ENCODE data around the gene SLC5A10. TPM values are rescaled to one million over a fixed set of nuclear protein-coding genes. Genes with fewer than 3 reads are reported as not detected.

Gene SLC5A10
- total and polyA plus RNA-seq, 2 experiments from 2014 or later: 0.10 TPM; not detected in 1

DNA sequence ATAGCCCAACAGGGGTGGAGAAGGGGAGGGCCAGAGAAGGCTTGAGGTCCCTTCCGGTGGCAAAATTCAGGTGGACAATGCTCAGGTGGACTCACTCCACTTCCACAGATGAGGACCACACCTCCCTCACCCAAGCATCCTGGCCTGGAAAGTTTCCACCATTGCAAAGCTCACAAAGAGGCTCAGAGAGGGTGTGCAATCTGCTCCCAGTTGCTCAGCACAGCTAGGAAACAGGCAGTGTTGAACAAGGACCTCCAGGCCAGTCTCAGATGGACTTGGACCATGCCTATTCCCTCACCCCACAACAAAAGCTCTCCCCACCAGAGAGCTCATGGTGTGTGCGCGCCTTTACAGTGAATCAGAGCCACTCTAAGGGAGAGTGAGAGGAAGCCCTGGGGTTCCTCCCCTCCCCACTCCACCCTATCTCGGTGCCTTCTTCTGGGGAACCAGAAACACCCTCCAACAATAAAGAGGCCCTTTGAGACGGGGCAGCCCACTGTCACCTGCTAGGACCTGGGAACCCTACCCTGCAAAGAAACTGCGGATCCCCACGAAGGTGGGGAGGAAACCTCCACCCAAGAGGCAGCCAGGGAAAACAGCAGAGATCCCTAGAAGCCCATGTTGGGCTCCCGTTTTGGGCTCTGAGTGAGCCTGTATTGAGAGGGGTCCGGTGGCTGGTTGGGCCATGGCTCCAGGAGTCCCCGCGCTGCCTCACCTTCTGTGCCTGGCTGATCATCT, 51.0 kb downstream of the SLC5A10 start (continued):
- no peak for TF ChIP-seq NANOG (IDR thresholded peaks at IDR 0.05; ENCODE audit: borderline replicate concordance)
- TF ChIP-seq, protein P1, sequence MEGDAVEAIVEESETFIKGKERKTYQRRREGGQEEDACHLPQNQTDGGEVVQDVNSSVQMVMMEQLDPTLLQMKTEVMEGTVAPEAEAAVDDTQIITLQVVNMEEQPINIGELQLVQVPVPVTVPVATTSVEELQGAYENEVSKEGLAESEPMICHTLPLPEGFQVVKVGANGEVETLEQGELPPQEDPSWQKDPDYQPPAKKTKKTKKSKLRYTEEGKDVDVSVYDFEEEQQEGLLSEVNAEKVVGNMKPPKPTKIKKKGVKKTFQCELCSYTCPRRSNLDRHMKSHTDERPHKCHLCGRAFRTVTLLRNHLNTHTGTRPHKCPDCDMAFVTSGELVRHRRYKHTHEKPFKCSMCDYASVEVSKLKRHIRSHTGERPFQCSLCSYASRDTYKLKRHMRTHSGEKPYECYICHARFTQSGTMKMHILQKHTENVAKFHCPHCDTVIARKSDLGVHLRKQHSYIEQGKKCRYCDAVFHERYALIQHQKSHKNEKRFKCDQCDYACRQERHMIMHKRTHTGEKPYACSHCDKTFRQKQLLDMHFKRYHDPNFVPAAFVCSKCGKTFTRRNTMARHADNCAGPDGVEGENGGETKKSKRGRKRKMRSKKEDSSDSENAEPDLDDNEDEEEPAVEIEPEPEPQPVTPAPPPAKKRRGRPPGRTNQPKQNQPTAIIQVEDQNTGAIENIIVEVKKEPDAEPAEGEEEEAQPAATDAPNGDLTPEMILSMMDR (conservative IDR thresholded peaks at IDR 0.05; ENCODE audit: low read depth in 2 of 2): no peak
- no peak for TF ChIP-seq ZNF331 (CRISPR knock-in tag; IDR thresholded peaks at IDR 0.05; ENCODE audit: low read depth)
- TF ChIP-seq, protein P2, sequence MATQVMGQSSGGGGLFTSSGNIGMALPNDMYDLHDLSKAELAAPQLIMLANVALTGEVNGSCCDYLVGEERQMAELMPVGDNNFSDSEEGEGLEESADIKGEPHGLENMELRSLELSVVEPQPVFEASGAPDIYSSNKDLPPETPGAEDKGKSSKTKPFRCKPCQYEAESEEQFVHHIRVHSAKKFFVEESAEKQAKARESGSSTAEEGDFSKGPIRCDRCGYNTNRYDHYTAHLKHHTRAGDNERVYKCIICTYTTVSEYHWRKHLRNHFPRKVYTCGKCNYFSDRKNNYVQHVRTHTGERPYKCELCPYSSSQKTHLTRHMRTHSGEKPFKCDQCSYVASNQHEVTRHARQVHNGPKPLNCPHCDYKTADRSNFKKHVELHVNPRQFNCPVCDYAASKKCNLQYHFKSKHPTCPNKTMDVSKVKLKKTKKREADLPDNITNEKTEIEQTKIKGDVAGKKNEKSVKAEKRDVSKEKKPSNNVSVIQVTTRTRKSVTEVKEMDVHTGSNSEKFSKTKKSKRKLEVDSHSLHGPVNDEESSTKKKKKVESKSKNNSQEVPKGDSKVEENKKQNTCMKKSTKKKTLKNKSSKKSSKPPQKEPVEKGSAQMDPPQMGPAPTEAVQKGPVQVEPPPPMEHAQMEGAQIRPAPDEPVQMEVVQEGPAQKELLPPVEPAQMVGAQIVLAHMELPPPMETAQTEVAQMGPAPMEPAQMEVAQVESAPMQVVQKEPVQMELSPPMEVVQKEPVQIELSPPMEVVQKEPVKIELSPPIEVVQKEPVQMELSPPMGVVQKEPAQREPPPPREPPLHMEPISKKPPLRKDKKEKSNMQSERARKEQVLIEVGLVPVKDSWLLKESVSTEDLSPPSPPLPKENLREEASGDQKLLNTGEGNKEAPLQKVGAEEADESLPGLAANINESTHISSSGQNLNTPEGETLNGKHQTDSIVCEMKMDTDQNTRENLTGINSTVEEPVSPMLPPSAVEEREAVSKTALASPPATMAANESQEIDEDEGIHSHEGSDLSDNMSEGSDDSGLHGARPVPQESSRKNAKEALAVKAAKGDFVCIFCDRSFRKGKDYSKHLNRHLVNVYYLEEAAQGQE (IDR thresholded peaks at IDR 0.05; ENCODE audit: unreplicated experiment): no peak
- TF ChIP-seq EZH2phosphoT487 (IDR thresholded peaks at IDR 0.05; ENCODE audit: unreplicated experiment): no peak
- no peak for TF ChIP-seq JUNB (IDR thresholded peaks at IDR 0.05; ENCODE audit: unreplicated experiment)
- no peak for TF ChIP-seq STAT1 (IDR thresholded peaks at IDR 0.05; ENCODE audit: unreplicated experiment)

DNA sequence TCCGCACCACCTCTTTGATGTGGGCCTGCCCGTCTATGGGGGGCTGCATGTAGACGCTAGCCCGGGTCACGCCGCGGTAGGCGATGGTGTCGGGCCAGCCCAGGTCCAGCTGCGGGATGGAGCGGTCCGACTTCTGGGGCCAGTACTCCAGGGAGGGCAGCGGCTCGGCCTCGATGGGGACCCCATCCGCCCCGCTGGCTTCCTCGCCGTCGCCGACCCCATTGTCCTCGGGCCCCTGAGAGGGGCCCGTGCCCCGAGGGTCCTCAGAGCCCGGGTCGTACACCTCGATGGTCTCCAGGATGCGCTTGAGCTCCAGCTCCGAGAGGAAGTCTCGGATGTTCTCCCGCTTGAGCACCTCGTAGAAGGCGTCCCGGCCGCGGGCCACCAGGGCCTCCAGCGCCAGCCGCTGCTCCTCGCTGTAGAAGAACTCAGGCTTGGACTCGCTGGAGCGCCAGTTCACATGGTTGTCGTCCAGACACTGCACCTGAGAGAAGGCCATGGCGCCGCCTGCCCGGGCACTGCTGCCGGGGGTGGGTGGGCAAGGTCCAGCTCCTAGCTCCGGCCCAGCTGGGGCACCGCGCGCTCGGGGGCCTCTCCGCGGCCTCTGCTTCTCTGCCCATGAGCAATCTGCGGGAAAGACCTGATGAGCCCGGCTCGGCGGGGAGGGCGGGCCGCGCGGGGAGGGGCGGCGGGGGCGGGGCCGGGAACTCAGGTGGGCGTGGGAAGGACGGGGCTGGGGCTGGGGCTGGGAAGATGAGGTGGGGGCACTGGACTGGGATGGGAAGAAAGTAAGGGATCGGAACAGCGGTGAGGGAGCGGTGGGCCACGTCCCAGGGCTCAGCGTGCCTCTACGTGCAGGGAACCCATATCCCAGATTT, 51.8 kb downstream of the SLC5A10 start:
- peaks cover 15% of the 10 kb centered on the region; the same call in 2 of the 3 replicates for H3K9me3 Mint-ChIP-seq
- peak overlapping the region; percentile 92 for H3K4me3 Mint-ChIP-seq
- H3K4me2 ChIP-seq: peak overlapping the region; percentile 92
- peaks cover 14% of the 10 kb centered on the region for H3K4me1 Mint-ChIP-seq
- H3F3A ChIP-seq (replicated peaks; ENCODE audit: low read depth): 0 out of 2 replicates have a peak, but pooled peaks cover 4% of the 10 kb centered on the region
- peaks cover 18% of the 10 kb centered on the region for H4K20me1 ChIP-seq (replicated peaks; ENCODE audit: insufficient read depth)
- no peaks in the 10 kb centered on the region for H3K9me2 ChIP-seq (ENCODE audit: insufficient read depth)
- DNase-seq (ENCODE audit: low spot score) (peak; percentile 67), ATAC-seq (peak; percentile 61)
- H2AFZ ChIP-seq: no peak overlapping the region
- H3K4me1 ChIP-seq (ENCODE audit: insufficient read depth): peaks cover 15% of the 10 kb centered on the region
- H3K27me3 Mint-ChIP-seq (ENCODE audit: insufficient read depth, low read depth, poor library complexity): peaks cover 3% of the 10 kb centered on the region
- H3K27me3 ChIP-seq (ENCODE audit: insufficient read depth): no peaks in the 10 kb centered on the region
- H3K4me3 ChIP-seq: peak overlapping the region; percentile 81
- peak overlapping the region; percentile 84; the same call in 1 of the 2 replicates for H3K27ac ChIP-seq (ENCODE audit: low read depth)
- H3K36me3 ChIP-seq (ENCODE audit: insufficient read depth): peaks cover 6% of the 10 kb centered on the region; the same call in 1 of the 2 replicates
- TF ChIP-seq POLR2AphosphoS5 (IDR thresholded peaks at IDR 0.05; ENCODE audit: low read depth) (no peak; the same call in 1 of the 2 replicates), STAT1 (IDR thresholded peaks at IDR 0.05; ENCODE audit: unreplicated experiment) (no peak), ZNF114 (CRISPR knock-in tag; IDR thresholded peaks at IDR 0.05) (no peak), NANOG (IDR thresholded peaks at IDR 0.05; ENCODE audit: borderline replicate concordance) (no peak), ZNF331 (CRISPR knock-in tag; IDR thresholded peaks at IDR 0.05; ENCODE audit: low read depth) (no peak)
- TF ChIP-seq, protein P2 (IDR thresholded peaks at IDR 0.05; ENCODE audit: unreplicated experiment): no peak
- H3K36me3 Mint-ChIP-seq (ENCODE audit: low read depth): peaks cover 20% of the 10 kb centered on the region
- peak overlapping the region; percentile 86 for H3K27ac Mint-ChIP-seq
- H3K79me2 ChIP-seq (replicated peaks; ENCODE audit: insufficient read depth): peaks cover 38% of the 10 kb centered on the region

All from GM23338 (cell line).